K562 (cell line): ENCODE data around the gene EPHX1. TPM values are rescaled to one million over a fixed set of nuclear protein-coding genes. Genes with fewer than 3 reads are reported as not detected.

Source experiments
- ARID4B ChIP-seq: sonication (generic); formaldehyde crosslinking; IDR thresholded peaks from 2 replicates; pipeline ENCODE4 v1.8.0; 2022; ENCODE audit warnings: mild to moderate bottlenecking, missing genetic modification reagents
- CBFA2T3 ChIP-seq: fragments of 450-650 bp; IDR thresholded peaks from 2 replicates; pipeline ENCODE4 v1.6.1; 2017
- ELF1 ChIP-seq: fragments of 200-800 bp; sonication (Bioruptor generic); IDR thresholded peaks from 2 replicates; pipeline ENCODE4 v1.6.1; 2016; ENCODE audit warnings: missing genetic modification characterization, missing compliant biosample characterization
- FOXA3 ChIP-seq, 2 experiments: fragments of 450-650 bp in 1 of 2; sonication (generic) in 1 of 2; formaldehyde crosslinking; IDR thresholded peaks in 1 of 2; conservative IDR thresholded peaks in 1 of 2; 2 replicates each; pipeline versions ENCODE4 v1.4.0 to v1.8.0; 2020 to 2022; ENCODE audit warnings: mild to moderate bottlenecking in 2 of 2, missing genetic modification reagents in 1 of 2
- GABPB1 ChIP-seq: sonication (generic); formaldehyde crosslinking; IDR thresholded peaks from 2 replicates; pipeline ENCODE4 v1.8.0; 2022; ENCODE audit warnings: mild to moderate bottlenecking, missing genetic modification reagents
- MAZ ChIP-seq, 2 experiments: fragments of 450-650 bp in 1 of 2; sonication (generic) in 1 of 2; formaldehyde crosslinking; IDR thresholded peaks in 1 of 2; conservative IDR thresholded peaks in 1 of 2; 2 replicates each; pipeline versions ENCODE4 v1.4.0 to v1.5.0; 2020; ENCODE audit warnings: mild to moderate bottlenecking in 1 of 2, missing genetic modification reagents in 1 of 2
- NONO ChIP-seq, 2 experiments: fragments of 200-400 bp in 1 of 2; fragments of 450-650 bp in 1 of 2; formaldehyde crosslinking in 1 of 2; IDR thresholded peaks; 2 replicates each; pipeline ENCODE4 v1.6.1; 2017; ENCODE audit warnings: low read depth in 2 of 2, mild to moderate bottlenecking in 2 of 2, moderate library complexity in 2 of 2, low read length in 1 of 2
- RCOR1 ChIP-seq, 2 experiments: IDR thresholded peaks; 2 replicates each; pipeline ENCODE4 v1.6.1; 2012; ENCODE audit warnings: low read depth in 2 of 2, low read length in 2 of 2, borderline replicate concordance in 1 of 2, improper control_type of control experiment in 1 of 2
- SRSF9 ChIP-seq: fragments of 200-400 bp; formaldehyde crosslinking; IDR thresholded peaks from 2 replicates; pipeline ENCODE4 v1.6.1; 2017; ENCODE audit warnings: low read depth, low read length, borderline replicate concordance
- TAF1 ChIP-seq: IDR thresholded peaks from 2 replicates; pipeline ENCODE4 v1.6.1; 2011; ENCODE audit warnings: mild to moderate bottlenecking, low read length, moderate library complexity; ENCODE audit not compliant: insufficient read depth, control insufficient read depth, severe bottlenecking; ENCODE audit errors: extremely low read depth
- THRB ChIP-seq: fragments of 450-650 bp; formaldehyde crosslinking; conservative IDR thresholded peaks from 2 replicates; pipeline ENCODE4 v1.4.0; 2022; ENCODE audit warnings: mild to moderate bottlenecking, missing genetic modification characterization
- UBTF ChIP-seq, 2 experiments: IDR thresholded peaks; 2 replicates each; pipeline ENCODE4 v1.6.1; 2012; ENCODE audit warnings: improper control_type of control experiment in 2 of 2, low read depth in 2 of 2, low read length in 2 of 2, borderline replicate concordance in 1 of 2
- ZNF707 ChIP-seq: fragments of 250-450 bp; sonication (Bioruptor Pico); conservative IDR thresholded peaks from 2 replicates; pipeline ENCODE4 v1.8.0; 2022; ENCODE audit warnings: inconsistent platforms, mild to moderate bottlenecking, moderate library complexity
- ZNF766 ChIP-seq: fragments of 200-800 bp; sonication (Bioruptor generic); conservative IDR thresholded peaks from 2 replicates; pipeline ENCODE4 v1.6.1; 2016; ENCODE audit warnings: missing genetic modification characterization, missing compliant biosample characterization
- ZZZ3 ChIP-seq: fragments of 450-650 bp; IDR thresholded peaks from 2 replicates; pipeline ENCODE4 v1.6.1; 2016; ENCODE audit warnings: antibody characterized with exemption, mild to moderate bottlenecking, moderate library complexity
- polyA plus RNA-seq, 8 experiments: library from polyadenylated mRNA; depleted of rRNA in 4 of 8; stranded (reverse) in 5 of 8; unstranded in 3 of 8; fragments of >200 nt; fragmentation: Nextera tagmentation in 2 of 8; fragmentation: Illumina TruSeq in 1 of 8; extraction: Ambion mirVana in 2 of 8; extraction: Trizol in 1 of 8; gene quantifications; 2 replicates each; pipeline versions ENCODE4 v1.2.1 to v1.2.3, GENCODE V29; 2011 to 2014; ENCODE audit warnings: inconsistent platforms in 1 of 8, missing spikeins in 1 of 8
- total RNA-seq, 7 experiments: library from RNA; depleted of rRNA in 6 of 7; stranded (reverse); fragments of >200 nt in 6 of 7; fragmentation: Illumina TruSeq in 2 of 7; extraction: Trizol in 2 of 7; gene quantifications; 2 replicates each; pipeline versions ENCODE4 v1.2.1 to v1.2.3, GENCODE V29; 2011 to 2021; ENCODE audit warnings: low replicate concordance in 1 of 7

EPHX1 gene
- total and polyA plus RNA-seq, 9 of the 15 experiments (the other 6 are each of a cell fraction or from before 2014, with no cell fraction given) = 0.21 to 27.0 (median 6.7) TPM

GRCh38 chr1:225881081-225881958 lies 71.4 kb downstream of the EPHX1 start (continued):
- TF ChIP-seq MAZ (CRISPR knock-in tag; conservative IDR thresholded peaks at IDR 0.05 in 1 of 2, IDR thresholded peaks at IDR 0.05 in 1 of 2) = 0 out of 4 replicates have a peak, but pooled peaks of 1 of the 2 experiments have one; percentile 4
- 0 out of 2 replicates have a peak, but pooled peaks have one; percentile 7 for TF ChIP-seq THRB (CRISPR knock-in tag)
- TF ChIP-seq ZNF766 (CRISPR knock-in tag) = peak; percentile 83; the same call in 1 of the 2 replicates
- 0 out of 4 replicates have a peak, but pooled peaks of 1 of the 2 experiments have one; percentile 4 for TF ChIP-seq NONO (IDR thresholded peaks at IDR 0.05; ENCODE audit: low read depth in 2 of 2, low read length in 1 of 2)
- TF ChIP-seq FOXA3 (CRISPR knock-in tag; conservative IDR thresholded peaks at IDR 0.05 in 1 of 2, IDR thresholded peaks at IDR 0.05 in 1 of 2) = 0 out of 4 replicates have a peak, but pooled peaks of 1 of the 2 experiments have one; percentile 3
- TF ChIP-seq ELF1 (tag) = 0 out of 2 replicates have a peak, but pooled peaks have one; percentile 40
- peak in 1 of 2 experiments; percentile 1; a peak in 1 of 4 replicates for TF ChIP-seq RCOR1 (IDR thresholded peaks at IDR 0.05; ENCODE audit: borderline replicate concordance in 1 of 2, low read depth in 2 of 2, low read length in 2 of 2)
- no peak for TF ChIP-seq SRSF9
- TF ChIP-seq UBTF (IDR thresholded peaks at IDR 0.05; ENCODE audit: borderline replicate concordance in 1 of 2, low read depth in 2 of 2, low read length in 2 of 2) = peak in 1 of 2 experiments; percentile 77; a peak in 1 of 4 replicates
- TF ChIP-seq ARID4B (CRISPR knock-in tag) = no peak; the same call in 1 of the 2 replicates
- TF ChIP-seq GABPB1 (CRISPR knock-in tag) = peak; percentile 8; the same call in 1 of the 2 replicates
- TF ChIP-seq CBFA2T3 = peak; percentile 35
- no peak for TF ChIP-seq ZZZ3
- TF ChIP-seq TAF1 = peak; percentile 63
- TF ChIP-seq ZNF707 (CRISPR knock-in tag) = no peak
